HG03354 (cell line): ENCODE data around the gene RIPK4.

ENCODE experiments used
- ATAC-seq: cut with Tn5 transposase; IDR thresholded peaks from one replicate; pipeline ENCODE4 v1.9.1; 2021; ENCODE audit warnings: mild to moderate bottlenecking; ENCODE audit not compliant: unreplicated experiment, poor library complexity, severe bottlenecking

RIPK4 gene

GRCh38 chr21:41766883-41767605 lies at the start of gene RIPK4:
Gene RIPK4 (minus strand): TSS chr21:41767052. CDS start chr21:41767041, 11 bp downstream.
- peak; percentile 71 for ATAC-seq

DNA sequence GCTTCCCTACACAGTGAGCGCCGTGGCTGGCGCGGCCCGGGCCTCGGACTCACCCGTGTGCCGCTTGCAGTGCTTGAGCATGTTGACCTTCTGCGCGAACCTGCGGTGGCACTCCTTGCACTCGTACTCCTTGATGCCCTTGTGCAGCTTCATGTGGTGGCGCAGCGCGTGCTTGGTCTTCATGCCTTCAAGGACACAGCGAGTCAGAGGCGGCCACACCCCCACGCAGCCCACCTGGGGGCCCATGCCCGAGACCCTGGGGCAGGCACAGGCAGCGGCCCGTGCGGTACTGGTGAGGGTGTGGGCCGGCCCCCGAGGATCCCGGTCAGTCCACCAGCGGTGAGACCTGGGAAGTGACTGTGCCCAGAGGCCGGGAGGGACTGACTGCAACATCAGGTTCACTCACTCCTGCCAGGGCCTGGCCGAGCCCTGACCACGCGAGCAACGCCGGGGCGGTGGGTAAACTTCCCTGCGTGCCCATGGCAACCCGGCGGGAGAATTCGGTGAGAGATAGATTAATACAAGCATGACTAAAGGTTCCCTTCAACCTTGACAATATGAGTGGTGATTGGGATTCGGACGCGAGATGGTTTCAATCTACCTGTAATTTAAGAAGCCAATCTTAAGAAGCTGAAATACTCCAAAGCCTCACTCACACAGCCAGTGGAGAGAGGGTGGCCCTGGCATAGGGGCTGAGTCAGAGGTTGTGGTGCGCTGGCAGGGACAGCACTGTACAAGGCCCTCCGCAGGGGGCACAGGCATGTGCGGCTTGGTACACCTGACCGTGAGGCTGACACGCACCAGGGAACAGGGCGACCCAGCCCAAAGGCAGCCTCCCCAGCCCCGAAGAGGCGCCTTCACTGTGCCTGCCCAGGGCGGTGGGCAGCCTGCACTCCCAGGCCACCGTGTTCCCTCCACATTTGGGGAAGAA lies 49.1 kb upstream of the RIPK4 start:
- ATAC-seq, result no peak

DNA sequence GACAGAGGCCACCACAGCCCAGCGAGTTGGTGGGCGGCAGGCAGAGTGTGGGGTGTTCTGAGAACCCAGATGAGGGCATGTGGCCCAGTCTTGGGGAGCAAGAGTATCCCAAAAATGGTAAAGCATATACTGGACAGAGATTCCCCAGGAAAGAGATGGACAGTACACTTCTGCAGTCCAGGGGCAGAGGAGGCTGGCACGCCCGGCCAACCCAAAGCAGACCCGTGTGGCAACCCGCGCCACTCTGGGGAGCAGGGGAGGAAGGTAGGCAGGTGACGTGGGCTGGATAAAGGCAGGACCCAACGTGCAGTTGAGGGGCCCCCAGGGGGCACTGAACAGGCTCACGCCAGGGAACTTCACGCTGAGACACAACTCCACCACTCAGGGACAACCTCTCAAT lies 46.4 kb upstream of the RIPK4 start:
- no peak for ATAC-seq

DNA sequence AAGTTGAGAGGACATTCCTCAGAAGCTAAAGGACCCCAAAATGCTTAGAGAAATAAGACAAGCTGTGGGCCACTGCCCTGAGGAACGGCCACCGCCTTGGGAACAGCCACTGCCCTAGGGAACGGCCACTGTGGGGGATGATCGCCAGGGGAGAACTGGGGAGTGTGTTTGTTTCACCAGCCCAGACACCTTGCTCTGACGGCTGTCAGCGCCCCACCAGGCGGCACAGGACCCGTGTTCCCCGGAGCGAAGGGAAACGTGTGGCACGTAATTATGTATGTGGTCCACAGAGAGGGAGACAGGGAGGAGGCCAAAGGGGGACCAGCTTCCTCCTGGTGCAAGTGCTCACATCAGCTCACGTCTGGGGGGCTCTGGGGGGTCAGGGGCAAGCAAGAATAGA lies 45.8 kb upstream of the RIPK4 start:
- ATAC-seq, result no peak

DNA sequence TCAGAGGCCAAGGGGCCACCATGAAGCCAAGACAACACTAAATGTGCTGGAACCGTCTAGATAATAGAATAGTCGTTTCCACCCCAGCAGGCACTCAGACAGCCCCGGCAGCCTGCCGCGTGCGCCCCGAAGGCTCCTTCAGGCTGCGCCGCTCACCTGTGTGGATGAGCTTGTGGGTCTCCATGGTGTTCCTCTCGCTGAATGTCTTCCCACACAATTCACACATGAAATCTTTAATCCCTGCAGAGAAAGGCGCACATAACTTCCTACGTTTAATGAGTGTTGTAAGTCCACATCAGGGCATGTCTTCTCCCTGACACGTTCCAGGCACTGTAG lies 43.7 kb upstream of the RIPK4 start:
- ATAC-seq, result no peak

DNA sequence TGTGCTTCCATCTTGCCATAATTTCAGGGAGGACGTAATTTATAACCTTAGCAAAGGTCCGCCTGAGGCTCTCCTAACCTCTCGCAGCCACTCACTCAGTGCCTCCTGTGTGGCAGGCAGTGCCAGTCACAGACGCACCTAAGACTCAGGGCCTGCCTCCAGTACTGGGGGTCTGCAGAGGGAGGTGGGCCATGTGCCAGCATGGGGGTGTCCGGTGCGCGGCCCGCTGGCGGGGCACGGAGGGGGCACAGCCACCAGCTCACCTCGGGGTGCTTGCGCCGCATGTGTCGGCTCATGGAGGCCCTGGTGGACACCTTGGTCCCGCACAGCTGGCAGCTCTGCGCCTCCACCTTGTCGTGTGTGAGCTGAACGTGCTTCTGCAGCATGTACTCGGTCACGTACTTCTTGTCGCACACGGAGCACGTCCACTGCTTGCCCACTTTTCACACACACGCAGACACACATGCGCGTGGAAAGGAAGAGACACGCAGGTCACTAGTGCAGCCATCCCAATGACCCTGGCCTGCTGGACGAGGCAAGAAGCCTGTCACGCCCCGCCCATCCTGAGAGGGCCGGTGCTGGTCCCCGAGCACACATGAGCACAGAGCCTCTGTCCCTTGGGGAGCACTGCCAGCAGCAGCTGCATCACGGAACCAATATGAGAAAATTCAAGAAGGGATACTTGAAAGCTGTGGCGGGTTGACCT lies 43.2 kb upstream of the RIPK4 start:
- ATAC-seq, result no peak

GRCh38 chr21:41808846-41809245 lies 42.0 kb upstream of the RIPK4 start:
- ATAC-seq, result no peak

DNA sequence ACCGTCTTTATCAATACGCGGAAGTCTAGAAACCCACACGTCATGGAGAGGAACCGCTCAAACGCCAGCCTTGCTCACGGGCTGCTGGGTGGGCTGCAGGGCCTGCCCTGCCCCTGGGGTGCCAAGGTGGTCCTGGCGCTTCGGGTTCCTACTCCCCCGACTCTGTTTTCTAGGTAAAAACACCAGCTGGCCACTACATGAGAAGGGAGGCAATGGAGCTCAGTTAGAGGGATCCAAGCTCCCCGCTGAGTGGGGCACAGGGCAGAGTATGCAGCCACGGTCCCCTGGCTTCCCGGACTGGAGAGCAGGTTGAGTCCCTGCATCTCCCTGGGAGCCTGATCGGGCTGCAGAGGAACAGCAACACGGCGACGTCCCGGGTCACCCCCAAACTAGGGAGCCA lies 41.2 kb upstream of the RIPK4 start:
- ATAC-seq, result no peak

- ATAC-seq, result no peak
Observed at GRCh38 chr21:41806773-41807172, 39.9 kb upstream of the RIPK4 start.

DNA sequence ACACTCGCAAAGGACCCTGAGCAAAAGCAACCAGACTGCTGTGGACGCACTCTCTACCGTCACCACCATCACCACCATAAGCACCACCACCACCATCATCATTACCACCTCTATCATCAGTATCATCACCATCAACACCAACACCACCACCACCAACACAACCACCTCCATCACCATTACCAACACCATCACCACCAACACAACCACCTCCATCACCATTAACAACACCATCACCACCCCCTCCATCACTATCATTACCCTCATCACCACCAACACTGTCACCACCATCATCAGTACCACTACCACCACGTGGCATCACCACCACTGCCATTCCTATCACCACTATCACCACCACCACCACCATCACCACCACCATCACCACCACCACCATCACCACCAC lies 38.8 kb upstream of the RIPK4 start:
- ATAC-seq, result no peak

- ATAC-seq, result no peak
Observed at GRCh38 chr21:41805038-41805437, 38.2 kb upstream of the RIPK4 start.

GRCh38 chr21:41804381-41804780 lies 37.5 kb upstream of the RIPK4 start:
- no peak for ATAC-seq

GRCh38 chr21:41803316-41803715 lies 36.5 kb upstream of the RIPK4 start:
- no peak for ATAC-seq

GRCh38 chr21:41802684-41803083 lies 35.8 kb upstream of the RIPK4 start:
- ATAC-seq, result no peak

DNA sequence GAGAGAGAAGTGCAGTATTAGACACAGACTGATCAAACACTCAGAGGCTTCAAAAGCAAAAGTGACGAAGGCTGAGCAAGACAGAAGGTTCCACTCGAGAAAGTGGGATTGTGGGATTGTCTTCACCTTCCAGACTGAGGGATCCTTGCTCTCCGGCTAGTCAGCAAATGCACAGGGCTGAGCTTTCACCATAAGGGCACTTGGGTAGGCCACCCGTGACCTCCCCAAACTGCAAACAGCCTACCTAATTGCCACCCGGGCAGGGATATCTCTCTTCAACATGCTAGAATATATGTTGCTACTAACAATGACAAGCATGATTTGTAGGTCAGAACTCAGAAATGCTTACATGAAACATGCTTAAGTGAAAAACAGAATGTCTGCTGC lies 35.3 kb upstream of the RIPK4 start:
- no peak for ATAC-seq

DNA sequence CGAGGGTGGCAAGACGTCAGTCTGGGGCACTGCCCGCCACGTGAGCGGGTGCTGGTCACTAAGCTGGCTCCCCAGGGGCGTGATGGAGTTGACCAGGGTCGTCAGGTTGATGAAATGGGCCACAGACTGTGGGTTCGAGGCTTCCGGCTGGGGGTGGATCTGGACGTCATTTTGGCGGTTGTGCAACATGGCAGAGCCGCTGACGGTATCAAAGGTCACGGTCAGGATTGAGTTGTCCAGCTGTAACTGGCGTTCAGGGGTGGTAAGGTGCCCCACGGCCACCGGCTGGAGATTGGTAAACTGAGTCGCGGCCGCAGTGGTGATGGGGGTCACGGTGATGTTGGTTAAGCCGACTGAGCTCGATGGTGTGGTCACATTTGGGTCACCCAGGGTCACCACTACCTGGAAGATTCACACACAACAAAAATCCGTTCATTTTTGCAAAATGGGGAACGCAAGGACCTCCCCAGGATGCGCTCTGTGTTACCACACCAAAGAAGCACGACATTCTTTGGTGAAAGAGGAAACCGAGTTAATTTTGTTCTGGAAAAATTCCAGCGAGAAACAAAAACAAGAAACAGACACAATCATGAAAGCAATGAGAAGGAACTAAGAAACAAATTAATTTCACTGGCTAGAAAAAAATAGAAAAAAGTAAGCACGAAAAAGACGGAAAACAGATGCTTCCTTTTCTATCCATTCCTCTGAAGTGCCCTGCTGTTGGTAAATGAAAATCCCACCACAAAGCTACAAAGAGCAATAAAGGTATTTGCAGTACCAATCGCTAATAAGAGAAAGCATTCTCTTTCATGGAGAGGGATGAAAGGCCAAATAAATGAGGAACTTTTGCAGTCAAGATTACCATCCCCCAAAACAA lies 34.7 kb upstream of the RIPK4 start:
- no peak for ATAC-seq

DNA sequence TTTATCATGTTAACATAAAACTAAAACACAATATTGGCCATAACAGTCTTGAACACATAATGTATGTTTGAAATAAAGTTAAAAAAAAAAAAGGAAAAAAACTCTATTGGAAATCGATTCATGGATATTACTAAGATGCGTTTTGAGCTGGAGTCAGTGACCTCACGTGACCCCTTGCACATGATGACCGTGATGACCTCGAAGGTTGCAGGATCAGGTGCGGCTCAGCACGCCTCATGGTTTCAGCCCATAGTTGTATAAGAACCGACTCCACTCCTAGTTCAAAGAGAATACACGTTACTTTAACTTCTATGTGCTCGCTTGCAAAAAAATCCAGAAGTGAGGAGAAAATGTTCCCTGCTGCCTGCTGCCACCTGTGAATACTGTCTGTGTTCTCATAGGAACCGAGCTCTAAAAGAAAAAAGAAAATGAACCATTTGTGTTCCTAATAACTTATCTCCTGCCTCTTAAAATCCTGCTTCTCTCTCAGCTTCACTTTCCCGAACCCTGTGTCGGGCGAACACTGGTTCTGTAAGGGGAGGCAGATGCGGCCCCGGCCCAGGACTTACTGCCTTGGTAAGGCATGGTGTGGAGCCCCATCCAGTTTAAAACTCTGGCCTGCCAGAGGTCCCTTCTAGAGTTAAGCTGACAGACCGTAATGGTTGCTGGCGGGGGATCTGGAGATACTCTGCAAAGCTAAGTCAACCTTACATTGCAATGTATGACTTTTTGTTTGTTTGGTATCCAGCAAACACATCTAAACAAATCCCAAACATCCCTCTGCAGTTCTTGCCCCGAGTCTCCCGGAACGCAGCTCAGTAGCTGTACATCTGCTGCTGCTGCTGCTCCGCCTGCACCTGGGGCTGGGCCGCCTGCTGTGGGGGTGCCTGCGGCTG lies 33.8 kb upstream of the RIPK4 start:
- no peak for ATAC-seq

GRCh38 chr21:41799763-41800162 lies 32.9 kb upstream of the RIPK4 start:
- ATAC-seq, result no peak

DNA sequence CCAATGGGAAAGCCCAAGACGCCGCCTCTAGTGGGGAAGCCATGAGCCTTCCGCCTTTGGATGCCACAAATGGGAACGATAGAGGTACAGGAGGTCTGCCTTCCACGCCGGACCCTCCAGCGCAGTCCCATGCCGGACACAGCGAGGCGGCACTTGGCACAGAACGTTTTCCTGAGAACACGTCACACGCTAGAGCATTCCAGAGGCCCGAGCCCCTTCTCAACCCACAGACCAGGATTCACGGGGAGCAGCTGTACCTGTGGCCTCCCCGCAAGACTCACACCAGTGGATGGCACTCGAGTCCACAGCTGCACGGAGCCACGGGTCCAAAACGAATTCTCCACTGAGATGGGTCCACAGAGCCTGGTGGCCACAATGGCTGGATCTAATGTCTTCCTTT lies 31.5 kb upstream of the RIPK4 start:
- no peak for ATAC-seq
